ENCODE results near the gene AFF3. TPM values are rescaled to one million over a fixed set of nuclear protein-coding genes. Genes with fewer than 3 reads are reported as not detected.

AFF3 gene
- total RNA-seq, 1 experiment from 2014 or later, result not detected

- no peak for DNase-seq (ENCODE audit: low spot score)
- no peaks in the 10 kb centered on the region for H3K36me3 ChIP-seq (ENCODE audit: insufficient read depth, low read length, poor library complexity, severe bottlenecking)
- no TSS peak for BruUV-seq (replicated peaks)
- H3K27ac ChIP-seq (ENCODE audit: low read depth, low read length, poor library complexity, severe bottlenecking), result no peak overlapping the region
- TF ChIP-seq EZH2 (IDR thresholded peaks at IDR 0.05; ENCODE audit: borderline replicate concordance, low read depth, low read length, poor library complexity, severe bottlenecking) (no peak), CTCF (conservative IDR thresholded peaks at IDR 0.05; ENCODE audit: low read depth, low read length) (no peak)
- no peak overlapping the region for H3K4me3 ChIP-seq (ENCODE audit: low read depth, low read length, poor library complexity, severe bottlenecking)
- no peaks in the 10 kb centered on the region for H3K9me3 ChIP-seq (ENCODE audit: low read depth, low read length, poor library complexity, severe bottlenecking)
- CTCF ChIA-PET, result no interaction called here
- H3K4me1 ChIP-seq (ENCODE audit: insufficient read depth, low read length, poor library complexity, severe bottlenecking), result no peaks in the 10 kb centered on the region
- POLR2A ChIA-PET (ENCODE audit: low non-redundant PET), result no interaction called here
- intact Hi-C loops (cut with micrococcal nuclease; ENCODE audit: unreplicated experiment), result no loop called here
- no peaks in the 10 kb centered on the region for H3K27me3 ChIP-seq (replicated peaks; ENCODE audit: insufficient read depth, low read depth, low read length, poor library complexity)
Measured at GRCh38 chr2:99524056-99524455, 618.3 kb downstream of the AFF3 start.

- no peak overlapping the region for H3K27ac ChIP-seq (ENCODE audit: low read depth, low read length, poor library complexity, severe bottlenecking)
- no TSS peak for BruUV-seq (replicated peaks)
- no peak for DNase-seq (ENCODE audit: low spot score)
- H3K4me1 ChIP-seq (ENCODE audit: insufficient read depth, low read length, poor library complexity, severe bottlenecking), result no peaks in the 10 kb centered on the region
- H3K4me3 ChIP-seq (ENCODE audit: low read depth, low read length, poor library complexity, severe bottlenecking), result no peak overlapping the region
- no peaks in the 10 kb centered on the region for H3K36me3 ChIP-seq (ENCODE audit: insufficient read depth, low read length, poor library complexity, severe bottlenecking)
- ChIA-PET POLR2A (ENCODE audit: low non-redundant PET) (no interaction called here), CTCF (no interaction called here)
- no peaks in the 10 kb centered on the region for H3K9me3 ChIP-seq (ENCODE audit: low read depth, low read length, poor library complexity, severe bottlenecking)
- H3K27me3 ChIP-seq (replicated peaks; ENCODE audit: insufficient read depth, low read depth, low read length, poor library complexity), result no peaks in the 10 kb centered on the region
- intact Hi-C loops (cut with micrococcal nuclease; ENCODE audit: unreplicated experiment), result no loop called here
- TF ChIP-seq EZH2 (IDR thresholded peaks at IDR 0.05; ENCODE audit: borderline replicate concordance, low read depth, low read length, poor library complexity, severe bottlenecking) (no peak), CTCF (conservative IDR thresholded peaks at IDR 0.05; ENCODE audit: low read depth, low read length) (no peak)
Measured at GRCh38 chr2:99522157-99522556, 620.2 kb downstream of the AFF3 start.

- Histone ChIP-seq H3K9me3 (ENCODE audit: low read depth, low read length, poor library complexity, severe bottlenecking) (no peaks in the 10 kb centered on the region), H3K36me3 (ENCODE audit: insufficient read depth, low read length, poor library complexity, severe bottlenecking) (no peaks in the 10 kb centered on the region), H3K4me3 (ENCODE audit: low read depth, low read length, poor library complexity, severe bottlenecking) (no peak overlapping the region), H3K27ac (ENCODE audit: low read depth, low read length, poor library complexity, severe bottlenecking) (no peak overlapping the region), H3K4me1 (ENCODE audit: insufficient read depth, low read length, poor library complexity, severe bottlenecking) (no peaks in the 10 kb centered on the region), H3K27me3 (replicated peaks; ENCODE audit: insufficient read depth, low read depth, low read length, poor library complexity) (peaks cover 3% of the 10 kb centered on the region)
- TF ChIP-seq EZH2 (IDR thresholded peaks at IDR 0.05; ENCODE audit: borderline replicate concordance, low read depth, low read length, poor library complexity, severe bottlenecking) (no peak), CTCF (conservative IDR thresholded peaks at IDR 0.05; ENCODE audit: low read depth, low read length) (no peak)
- no peak for DNase-seq (ENCODE audit: low spot score)
- CTCF ChIA-PET, result no interaction called here
- no TSS peak for BruUV-seq (replicated peaks)
- intact Hi-C loops (cut with micrococcal nuclease; ENCODE audit: unreplicated experiment), result no loop called here
- POLR2A ChIA-PET (ENCODE audit: low non-redundant PET), result interaction anchor here (0.7 kb wide), 1 partner anchor 940 kb away, joined by 3 read pairs; no protein-coding TSS in a partner anchor
Measured at GRCh38 chr2:99520813-99521212, 621.6 kb downstream of the AFF3 start.

All from A673 (cell line).